H1 (cell line): ENCODE results near the gene PTBP1. TPM values are rescaled to one million over a fixed set of nuclear protein-coding genes. Genes with fewer than 3 reads are reported as not detected.

Experiments used
- CTCF ChIA-PET: fragments of 300-600 bp; sonication (Branson Sonifier 250); formaldehyde crosslinking; loops from one replicate; lab custom pipeline; 2021; ENCODE audit not compliant: partially characterized antibody; lab: Charles Lee
- POLR2A ChIA-PET: fragments of 300-600 bp; sonication (Branson Sonifier 250); formaldehyde crosslinking; loops from one replicate; lab custom pipeline; 2021; ENCODE audit warnings: inconsistent platforms; ENCODE audit not compliant: partially characterized antibody; lab: Charles Lee
- DNase-seq, 2 experiments: peaks; one replicate each; pipeline versions ENCODE4 v3.0.0 to v3.0.0-alpha.2; 2010 to 2022; ENCODE audit warnings: low spot score in 2 of 2, low read depth in 1 of 2, mixed read lengths in 1 of 2
- FAIRE-seq: peaks from 2 replicates; lab custom pipeline; 2011; peaks lifted over from hg19 to GRCh38; lab: Jason Lieb, UNC
- H2AFZ ChIP-seq: 2 replicates; pipeline ENCODE4 v1.8.1; 2012; ENCODE audit warnings: low read length, inconsistent platforms
- H2AK5ac ChIP-seq: 2 replicates; pipeline ENCODE4 v1.6.1; 2013; ENCODE audit warnings: low read depth, low read length
- H2BK120ac ChIP-seq: replicated peaks from 2 replicates; pipeline ENCODE3; 2013; ENCODE audit warnings: low read depth, low read length, inconsistent platforms
- H2BK12ac ChIP-seq: 2 replicates; pipeline ENCODE4 v1.6.1; 2013; ENCODE audit warnings: low read depth, low read length
- H2BK15ac ChIP-seq: 2 replicates; pipeline ENCODE4 v1.6.1; 2013; ENCODE audit warnings: low read length
- H2BK20ac ChIP-seq: 2 replicates; pipeline ENCODE4 v1.6.1; 2013; ENCODE audit warnings: low read length
- H2BK5ac ChIP-seq: 2 replicates; pipeline ENCODE4 v1.6.1; 2013; ENCODE audit warnings: low read depth, low read length
- H3K14ac ChIP-seq: 2 replicates; pipeline ENCODE4 v1.6.1; 2013; ENCODE audit warnings: inconsistent platforms; ENCODE audit not compliant: insufficient read length
- H3K18ac ChIP-seq: 2 replicates; pipeline ENCODE4 v1.6.1; 2013; ENCODE audit warnings: low read length; ENCODE audit errors: extremely low read depth
- H3K23ac ChIP-seq: 2 replicates; pipeline ENCODE4 v1.6.1; 2013; ENCODE audit warnings: inconsistent platforms; ENCODE audit not compliant: insufficient read length
- H3K23me2 ChIP-seq: 2 replicates; pipeline ENCODE4 v1.6.1; 2013; ENCODE audit warnings: low read depth, low read length
- H3K27ac ChIP-seq: 2 replicates; pipeline ENCODE4 v1.6.1; 2011; ENCODE audit warnings: low read depth, low read length, inconsistent platforms
- H3K27me3 ChIP-seq, 4 experiments: replicated peaks in 1 of 4; 1 replicate in 1 of 4; 2 replicates in 3 of 4; pipeline versions ENCODE4 v1.6.1 to v1.8.1; 2011 to 2013; ENCODE audit warnings: low read length in 3 of 4, mild to moderate bottlenecking in 3 of 4, inconsistent platforms in 2 of 4, mixed read lengths in 2 of 4, moderate library complexity in 1 of 4; ENCODE audit not compliant: control insufficient read depth in 3 of 4, insufficient read depth in 3 of 4; ENCODE audit errors: extremely low read depth in 1 of 4
- H3K36me3 ChIP-seq, 4 experiments: 2 replicates each; pipeline versions ENCODE4 v1.6.1 to v1.8.1; 2011 to 2013; ENCODE audit warnings: mild to moderate bottlenecking in 4 of 4, low read length in 3 of 4, moderate library complexity in 2 of 4, control low read depth in 1 of 4, inconsistent platforms in 1 of 4; ENCODE audit not compliant: insufficient read depth in 4 of 4, control insufficient read depth in 2 of 4
- H3K4ac ChIP-seq: replicated peaks from 2 replicates; pipeline ENCODE3; 2013; ENCODE audit warnings: low read length, low read depth, mixed read lengths, inconsistent platforms; ENCODE audit not compliant: insufficient read length
- H3K4me1 ChIP-seq, 4 experiments: replicated peaks in 1 of 4; 1 replicate in 1 of 4; 2 replicates in 3 of 4; pipeline versions ENCODE4 v1.6.1 to v1.8.1; 2011 to 2013; ENCODE audit warnings: low read length in 3 of 4, inconsistent platforms in 2 of 4, mixed read lengths in 1 of 4; ENCODE audit not compliant: insufficient read depth in 4 of 4, control insufficient read depth in 3 of 4
- H3K4me2 ChIP-seq, 2 experiments: 2 replicates each; pipeline versions ENCODE4 v1.6.1 to v1.8.1; 2011 to 2013; ENCODE audit warnings: low read depth in 2 of 2, low read length in 2 of 2, control low read depth in 1 of 2, inconsistent platforms in 1 of 2, mild to moderate bottlenecking in 1 of 2; ENCODE audit not compliant: insufficient read depth in 1 of 2
- H3K4me3 ChIP-seq, 4 experiments: fragments of 200-600, 300-600 bp in 1 of 4; sonication (generic), shearing (Covaris generic), sonication (Bioruptor Twin) in 1 of 4; 2 replicates each; pipeline versions ENCODE4 v1.5.1 to v1.8.1; 2011 to 2016; ENCODE audit warnings: low read length in 4 of 4, low read depth in 3 of 4, control low read depth in 2 of 4, inconsistent platforms in 2 of 4, mild to moderate bottlenecking in 2 of 4, mixed read lengths in 1 of 4, moderate library complexity in 1 of 4; ENCODE audit not compliant: insufficient read depth in 2 of 4; ENCODE audit errors: extremely low read depth in 1 of 4
- H3K56ac ChIP-seq: replicated peaks from 2 replicates; pipeline ENCODE3; 2013; ENCODE audit warnings: low read depth, mild to moderate bottlenecking, mixed read lengths, low read length, inconsistent platforms; ENCODE audit not compliant: insufficient read length
- H3K79me1 ChIP-seq: 2 replicates; pipeline ENCODE4 v1.6.1; 2013; ENCODE audit warnings: low read depth, low read length, control low read depth
- H3K79me2 ChIP-seq, 2 experiments: 2 replicates each; pipeline versions ENCODE4 v1.6.1 to v1.8.1; 2012 to 2013; ENCODE audit warnings: low read length in 2 of 2, mild to moderate bottlenecking in 2 of 2, inconsistent platforms in 1 of 2; ENCODE audit not compliant: insufficient read depth in 2 of 2, control insufficient read depth in 1 of 2
- H3K9ac ChIP-seq, 4 experiments: replicated peaks in 1 of 4; 1 replicate in 1 of 4; 2 replicates in 3 of 4; pipeline versions ENCODE4 v1.6.1 to v1.8.1; 2011 to 2013; ENCODE audit warnings: low read depth in 3 of 4, low read length in 3 of 4, control low read depth in 2 of 4, mild to moderate bottlenecking in 2 of 4, moderate library complexity in 2 of 4, inconsistent platforms in 1 of 4; ENCODE audit errors: extremely low read depth in 1 of 4
- H3K9me3 ChIP-seq, 2 experiments: 2 replicates each; pipeline versions ENCODE4 v1.6.1 to v1.8.1; 2012 to 2013; ENCODE audit warnings: mild to moderate bottlenecking in 2 of 2, moderate library complexity in 2 of 2, control low read depth in 1 of 2, inconsistent platforms in 1 of 2, low read depth in 1 of 2, low read length in 1 of 2, mixed read lengths in 1 of 2; ENCODE audit not compliant: insufficient read depth in 2 of 2
- H4K20me1 ChIP-seq, 2 experiments: replicated peaks in 1 of 2; 2 replicates each; pipeline versions ENCODE3 to v1.8.1; 2011 to 2013; ENCODE audit warnings: inconsistent platforms in 2 of 2, low read length in 2 of 2, mild to moderate bottlenecking in 1 of 2; ENCODE audit not compliant: insufficient read depth in 2 of 2, control insufficient read depth in 1 of 2
- H4K5ac ChIP-seq: 2 replicates; pipeline ENCODE4 v1.6.1; 2013; ENCODE audit warnings: low read length, low read depth, mixed read lengths, inconsistent platforms; ENCODE audit not compliant: insufficient read length
- H4K8ac ChIP-seq: 2 replicates; pipeline ENCODE4 v1.8.0; 2013; ENCODE audit warnings: mild to moderate bottlenecking, moderate library complexity, low read length, inconsistent platforms; ENCODE audit not compliant: insufficient read depth; ENCODE audit errors: extremely low read depth
- H4K91ac ChIP-seq: replicated peaks from 2 replicates; pipeline ENCODE3; 2013; ENCODE audit warnings: low read length, mixed read lengths, inconsistent platforms; ENCODE audit not compliant: insufficient read length
- CTBP2 ChIP-seq: IDR thresholded peaks from 2 replicates; pipeline ENCODE4 v1.7.0; 2011; ENCODE audit warnings: borderline replicate concordance, mild to moderate bottlenecking, moderate library complexity, mixed read lengths, low read length; ENCODE audit not compliant: insufficient read depth, insufficient read length
- GABPA ChIP-seq: IDR thresholded peaks from 2 replicates; pipeline ENCODE4 v1.6.1; 2011; ENCODE audit warnings: mild to moderate bottlenecking, low read length, moderate library complexity, borderline replicate concordance; ENCODE audit not compliant: insufficient read depth
- TBP ChIP-seq: IDR thresholded peaks from 2 replicates; pipeline ENCODE4 v1.6.1; 2011; ENCODE audit warnings: low read depth, low read length, improper control_type of control experiment
- WGBS, 2 experiments: shearing (Covaris generic) in 1 of 2; methylation state at CpG; one replicate each; pipeline versions ENCODE4 v1.1.6 to v1.1.7; 2013 to 2015; ENCODE audit warnings: low lambda C conversion rate in 2 of 2, mixed read lengths in 2 of 2, inconsistent platforms in 1 of 2, low coverage in 1 of 2, missing lambda C conversion rate in 1 of 2; ENCODE audit not compliant: insufficient replicate concordance in 2 of 2, insufficient coverage in 1 of 2, insufficient read length in 1 of 2; ENCODE audit errors: extremely low coverage in 1 of 2, missing lambda C conversion rate in 1 of 2; 5-methylcytosine and 5-hydroxymethylcytosine counted together
- polyA plus RNA-seq, 7 experiments: library from polyadenylated mRNA; depleted of rRNA in 3 of 7; stranded (reverse) in 5 of 7; unstranded in 2 of 7; fragments of >200 nt in 5 of 7; fragments of 200-250 nt in 2 of 7; gene quantifications; 1 replicate in 5 of 7; 2 replicates in 1 of 7; 4 replicates in 1 of 7; pipeline versions ENCODE4 v1.2.1 to v1.2.3, GENCODE V29; 2011 to 2013; ENCODE audit warnings: missing spikeins in 2 of 7, mixed read lengths in 2 of 7
- total RNA-seq: library from RNA; stranded (reverse); fragmentation: NEBNext Ultra II Directional; extraction: Animal tissue kit (Norgen Biotek cat#: 25700); gene quantifications from 2 replicates; pipeline ENCODE4 v1.2.1, GENCODE V29; 2021

PTBP1 gene
- total and polyA plus RNA-seq, 2 of the 8 experiments (the other 6 are each of a cell fraction or from before 2014, with no cell fraction given): 528 to 888 TPM

- H3K27me3 ChIP-seq: 0 out of 7 replicates have a peak, but pooled peaks cover 0 to 2% (median 0%) of the 10 kb centered on the region in 4 experiments
- 74% methylated on average over 21 of the region's 28 CpGs; no CpG with 5 or more reads in 1 of the 2 experiments for WGBS, 2 experiments
- DNase-seq (no peak), FAIRE-seq (no peak)
- TF ChIP-seq CTBP2 (no peak), TBP (peak; percentile 43; the same call in 1 of the 2 replicates), GABPA (0 out of 2 replicates have a peak, but pooled peaks have one; percentile 70)
- H2BK120ac ChIP-seq: no peak overlapping the region
- no peaks in the 10 kb centered on the region for H3K23me2 ChIP-seq
- no peaks in the 10 kb centered on the region for H3K36me3 ChIP-seq
- no peak overlapping the region for H2AK5ac ChIP-seq
- H3K9ac ChIP-seq: no peak overlapping the region
- ChIA-PET POLR2A (interaction anchor here (0.6 to 2.9 kb wide), 8 partner anchors 7 to 54 kb away, joined by 3 to 9 read pairs (median 3); partner anchors contain the start of gene PTBP1), CTCF (interaction anchor here (0.7 to 1.9 kb wide), 6 partner anchors 8 to 113 kb away, joined by 3 to 8 read pairs (median 4); no protein-coding TSS in a partner anchor)
- no peak overlapping the region for H3K14ac ChIP-seq
- no peak overlapping the region for H3K56ac ChIP-seq
- H3K4me2 ChIP-seq: no peak overlapping the region
- H3K4me3 ChIP-seq: no peak overlapping the region
- no peak overlapping the region for H3K23ac ChIP-seq
- H2BK5ac ChIP-seq: 0 out of 2 replicates have a peak overlapping the region, but pooled peaks have one; percentile 18
- H3K9me3 ChIP-seq: no peaks in the 10 kb centered on the region
- no peak overlapping the region for H2AFZ ChIP-seq
- no peak overlapping the region for H3K4ac ChIP-seq
- no peak overlapping the region for H2BK20ac ChIP-seq
- H3K27ac ChIP-seq: no peak overlapping the region
- no peak overlapping the region for H3K18ac ChIP-seq
- H3K4me1 ChIP-seq: no peaks in the 10 kb centered on the region
- 0 out of 2 replicates have a peak overlapping the region, but pooled peaks have one; percentile 46 for H2BK15ac ChIP-seq
- H4K91ac ChIP-seq: no peak overlapping the region
- no peaks in the 10 kb centered on the region for H3K79me2 ChIP-seq
- H4K8ac ChIP-seq: peak overlapping the region; percentile 45; the same call in 1 of the 2 replicates
- no peaks in the 10 kb centered on the region for H3K79me1 ChIP-seq
- no peak overlapping the region for H4K5ac ChIP-seq
- no peaks in the 10 kb centered on the region for H4K20me1 ChIP-seq
- H2BK12ac ChIP-seq: no peak overlapping the region
Measured at GRCh38 chr19:850221-850978, 53.1 kb downstream of the PTBP1 start.
